Measurements from ENCODE around the gene SLC52A3.
A peak's percentile ranks its signal among the peaks of the same experiment; 100 is the strongest.

SLC52A3 gene

DNA sequence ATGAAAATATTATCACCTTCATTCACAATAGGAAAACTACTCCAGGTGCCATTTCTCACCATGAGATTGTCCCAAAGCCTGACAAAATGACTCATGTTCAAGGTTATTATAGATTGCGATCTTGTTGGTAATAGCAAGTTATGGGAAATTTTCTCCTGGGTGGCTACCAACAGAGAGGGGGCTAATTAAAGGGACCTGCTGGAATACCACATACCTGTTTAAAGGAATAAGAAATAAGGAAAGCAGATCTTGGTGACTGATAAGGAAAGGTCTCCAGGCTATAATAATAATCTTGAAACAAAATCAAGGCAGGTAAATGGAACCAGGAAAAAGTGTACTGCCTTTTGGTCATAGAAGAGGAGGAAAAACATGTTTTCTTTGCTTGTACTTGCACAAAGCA is 1.4 kb downstream of the SLC52A3 start:
- no peak for DNase-seq (ENCODE audit: low read depth in 3 of 3)

- DNase-seq (ENCODE audit: low read depth in 3 of 3): no peak
These were observed 4.0 kb downstream of the SLC52A3 start for GRCh38 chr20:764255-764654.

DNA sequence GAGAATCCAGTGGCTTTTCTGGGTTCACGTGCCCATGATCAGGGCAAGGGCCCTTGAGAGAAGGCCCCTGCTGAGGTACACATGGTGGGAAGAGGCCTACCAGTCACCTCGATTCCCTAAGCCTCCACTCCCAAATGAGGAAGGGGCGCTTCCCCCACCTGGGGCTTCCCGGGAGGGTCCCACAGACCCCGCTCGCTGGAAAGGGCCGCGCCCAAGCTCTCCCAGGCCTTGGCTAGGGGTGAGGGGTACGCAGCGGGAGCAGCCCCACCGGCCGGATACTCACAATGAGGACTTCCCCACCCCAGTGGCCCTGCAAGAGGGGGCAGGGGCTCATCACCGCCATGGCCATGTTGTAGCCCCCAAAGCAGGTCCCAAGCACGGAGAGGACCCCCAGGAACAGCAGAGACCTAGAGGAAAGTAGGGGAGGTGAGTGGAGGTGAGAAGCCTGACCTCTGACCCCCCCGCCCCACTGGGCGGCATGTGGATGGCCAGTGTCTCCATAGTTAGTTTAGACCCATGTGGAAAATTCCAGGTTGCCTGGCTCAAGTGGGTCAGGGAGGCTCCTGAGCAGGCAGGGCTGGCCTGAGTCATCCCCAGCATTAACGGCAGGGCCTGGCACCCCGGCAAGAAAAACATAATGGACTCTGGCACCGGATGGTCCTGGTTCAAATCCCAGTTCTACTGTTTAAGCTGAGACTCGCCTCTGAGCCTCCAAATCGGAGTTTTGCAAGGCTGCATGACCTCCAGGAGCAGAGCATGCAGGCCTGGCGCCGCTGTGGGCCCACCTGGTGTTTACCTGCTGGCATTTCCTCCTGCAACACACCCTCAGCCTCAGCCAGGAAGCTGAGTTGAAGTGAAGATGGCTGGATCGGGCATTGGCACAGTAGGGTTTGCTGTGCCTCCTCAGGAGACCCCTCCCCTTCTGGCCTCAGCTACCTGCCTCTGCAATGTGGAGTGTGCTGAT is 6.6 kb downstream of the SLC52A3 start:
- DNase-seq (ENCODE audit: low read depth in 3 of 3): no peak

GRCh38 chr20:760751-761417 is 7.4 kb downstream of the SLC52A3 start:
- DNase-seq (ENCODE audit: low read depth in 3 of 3): peak; percentile 12 to 22 (median 19)

GRCh38 chr20:757506-757905 is 10.8 kb downstream of the SLC52A3 start:
- no peak for DNase-seq (ENCODE audit: low read depth in 3 of 3)

- no peak for DNase-seq (ENCODE audit: low read depth in 3 of 3)
These were observed 12.4 kb downstream of the SLC52A3 start for GRCh38 chr20:755941-756340.

DNA sequence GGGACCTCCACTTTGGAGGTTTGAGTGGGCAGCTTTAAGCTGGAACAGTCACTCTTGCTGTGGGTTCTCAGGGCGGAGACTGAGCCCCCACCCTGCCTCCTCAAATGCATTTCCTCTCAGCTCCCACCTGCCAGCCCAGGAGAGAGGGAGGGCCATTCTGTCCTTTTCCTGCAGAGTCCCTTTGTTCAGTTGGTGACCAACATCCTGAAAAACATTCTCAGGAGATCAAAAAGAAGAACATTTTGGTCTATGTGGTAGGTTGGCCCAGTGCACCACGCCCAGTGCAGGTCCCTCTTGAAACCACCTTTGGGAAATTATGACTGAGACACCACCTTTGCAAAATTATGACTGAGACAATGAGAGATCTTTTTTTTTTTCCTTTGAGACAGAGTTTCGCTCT is 13.4 kb downstream of the SLC52A3 start:
- DNase-seq (ENCODE audit: low read depth in 3 of 3): no peak

DNA sequence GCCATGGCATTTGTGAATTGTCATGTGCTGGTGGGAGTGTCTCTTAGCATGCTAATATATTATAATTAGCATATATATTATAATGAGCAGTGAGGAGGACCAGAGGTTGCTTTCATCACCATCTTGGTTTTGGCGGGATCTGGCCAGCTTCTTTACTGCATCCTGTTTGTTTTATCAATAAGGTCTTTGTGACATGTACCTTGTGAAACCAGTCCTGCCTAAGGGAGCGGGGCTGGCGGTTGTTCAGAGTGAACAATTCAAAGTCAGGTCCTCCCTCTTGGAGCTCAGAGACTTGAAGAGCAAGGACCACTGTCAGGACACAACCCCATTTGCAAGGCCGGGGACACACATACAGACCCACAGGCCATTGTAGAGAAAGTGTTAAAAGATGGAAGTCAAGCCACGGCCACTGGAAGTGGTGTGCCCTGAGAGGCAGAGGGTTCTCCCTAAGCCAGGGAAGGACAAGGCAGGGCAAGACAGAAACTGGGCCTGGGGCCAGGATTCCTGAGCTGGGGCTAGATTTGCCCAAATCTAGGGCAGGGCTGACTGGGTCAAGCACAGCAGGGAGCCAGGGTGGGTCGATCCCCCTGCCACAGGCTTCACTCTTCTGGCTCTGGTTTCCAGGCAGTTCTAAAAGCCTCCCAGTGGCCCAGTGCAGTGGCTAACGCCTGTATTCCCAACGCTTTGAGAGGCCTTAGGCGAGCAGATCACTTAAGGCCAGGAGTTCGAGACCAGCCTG is 14.2 kb downstream of the SLC52A3 start:
- DNase-seq (ENCODE audit: low read depth in 3 of 3): no peak

GRCh38 chr20:753136-753535 is 15.2 kb downstream of the SLC52A3 start:
- DNase-seq (ENCODE audit: low read depth in 3 of 3): no peak

- no peak for DNase-seq (ENCODE audit: low read depth in 3 of 3)
These were observed 16.0 kb downstream of the SLC52A3 start for GRCh38 chr20:752291-752690.

GRCh38 chr20:751761-752160 is 16.5 kb downstream of the SLC52A3 start:
- no peak for DNase-seq (ENCODE audit: low read depth in 3 of 3)

DNA sequence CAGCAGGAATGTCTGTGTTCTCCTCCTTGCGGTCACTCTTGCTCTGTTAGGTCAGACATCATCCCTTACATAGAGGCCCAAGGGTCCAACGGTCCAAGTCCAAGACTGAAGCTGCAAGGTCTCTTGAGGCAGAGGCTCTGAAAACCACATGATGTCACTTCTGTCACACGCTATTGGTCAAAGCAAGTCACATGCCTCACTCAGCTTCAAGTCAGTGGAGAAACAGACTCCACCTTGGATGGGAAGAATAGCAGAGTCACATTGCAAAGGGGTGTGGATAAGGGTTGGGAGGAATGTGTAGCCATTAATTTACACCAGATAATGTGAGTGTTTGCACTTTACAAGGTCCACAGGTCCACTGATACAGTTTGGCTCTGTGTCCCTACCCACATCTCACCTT is 17.5 kb downstream of the SLC52A3 start:
- no peak for DNase-seq (ENCODE audit: low read depth in 3 of 3)

DNA sequence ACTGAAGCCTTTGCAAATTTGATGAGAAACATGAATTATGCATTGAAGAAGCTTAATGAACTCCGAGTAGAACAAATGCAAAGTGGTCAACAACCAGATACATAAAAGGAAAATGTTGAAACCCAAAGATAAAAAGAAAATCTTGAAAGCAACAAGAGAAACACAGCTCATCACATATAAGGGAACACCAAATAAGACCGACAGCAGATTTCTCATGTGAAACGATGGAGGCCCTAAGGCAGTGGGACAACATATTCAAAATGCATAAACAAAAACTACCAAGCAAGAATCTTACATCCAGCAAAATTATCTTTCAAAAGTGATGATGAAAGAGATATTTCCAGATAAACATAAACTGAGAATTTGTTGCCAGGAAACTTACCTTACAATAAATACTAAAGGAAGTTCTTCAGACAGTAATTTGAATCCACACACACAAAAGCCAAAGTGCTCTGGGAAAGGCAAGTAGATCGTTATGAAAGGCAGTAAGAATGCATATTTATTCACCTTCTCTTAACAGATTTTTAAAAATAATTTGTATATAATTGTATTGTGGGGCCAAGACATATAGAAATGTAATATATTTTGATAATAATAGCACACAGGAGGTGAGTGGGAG is 22.5 kb downstream of the SLC52A3 start:
- no peak for DNase-seq (ENCODE audit: low read depth in 3 of 3)

DNA sequence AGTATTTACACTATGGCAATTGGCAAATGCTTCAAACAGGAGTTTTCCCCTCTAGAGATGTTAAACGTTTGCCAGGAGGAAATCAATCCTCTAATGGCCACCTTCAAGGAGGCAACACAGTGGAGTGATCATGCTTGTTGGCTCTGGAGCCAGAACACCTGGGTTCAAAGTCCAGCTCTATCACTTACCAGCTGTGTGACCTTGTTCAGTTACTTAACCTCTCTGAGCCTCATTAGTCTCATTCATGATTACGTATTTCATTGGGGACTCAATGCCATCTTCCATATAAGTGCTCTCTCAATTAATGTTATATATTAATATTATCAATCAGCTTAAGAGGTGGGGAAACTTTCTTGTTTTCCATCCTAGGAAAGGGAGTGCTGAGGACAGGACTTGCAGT is 26.1 kb downstream of the SLC52A3 start:
- no peak for DNase-seq (ENCODE audit: low read depth in 3 of 3)

DNA sequence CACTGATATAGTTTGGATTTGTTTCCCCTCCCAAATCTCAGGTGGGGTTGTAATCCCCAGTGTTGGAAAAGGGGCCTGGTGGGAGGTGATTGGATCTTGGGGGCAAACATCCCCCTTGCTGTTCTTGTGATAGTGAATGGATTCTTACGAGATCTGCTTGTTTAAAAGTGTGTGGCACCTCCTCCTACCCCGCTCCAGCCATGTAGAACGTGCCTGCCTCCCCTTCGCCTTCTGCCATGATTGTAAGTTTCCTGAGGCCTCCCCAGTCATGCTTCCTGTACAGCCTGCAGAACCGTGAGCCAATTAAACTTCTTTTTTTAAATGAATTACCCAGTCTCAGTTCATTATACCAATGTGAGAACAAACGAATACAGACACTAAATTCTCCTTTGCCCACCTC is 26.7 kb downstream of the SLC52A3 start:
- no peak for DNase-seq (ENCODE audit: low read depth in 3 of 3)

GRCh38 chr20:740162-740561 is 28.1 kb downstream of the SLC52A3 start:
- no peak for DNase-seq (ENCODE audit: low read depth in 3 of 3)

DNA sequence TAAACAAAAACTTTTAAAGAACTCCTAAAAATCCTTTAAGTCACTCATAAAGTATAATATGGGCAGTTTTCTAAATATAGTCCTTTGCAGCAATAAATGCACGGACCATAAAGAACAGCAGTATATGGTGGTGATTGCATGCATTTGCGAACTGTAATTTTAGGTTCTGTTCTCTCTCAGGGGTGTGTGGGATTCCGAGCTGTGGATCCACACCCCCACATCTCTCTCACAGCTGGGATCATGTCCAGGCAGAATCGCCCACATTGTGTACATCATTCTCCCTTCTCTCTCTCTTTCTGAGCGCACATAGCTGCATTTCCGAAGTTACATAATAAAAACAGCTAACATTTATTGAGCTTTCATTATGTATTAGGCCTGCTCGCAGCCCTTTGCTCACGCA is 28.6 kb downstream of the SLC52A3 start:
- no peak for DNase-seq (ENCODE audit: low read depth in 3 of 3)

DNA sequence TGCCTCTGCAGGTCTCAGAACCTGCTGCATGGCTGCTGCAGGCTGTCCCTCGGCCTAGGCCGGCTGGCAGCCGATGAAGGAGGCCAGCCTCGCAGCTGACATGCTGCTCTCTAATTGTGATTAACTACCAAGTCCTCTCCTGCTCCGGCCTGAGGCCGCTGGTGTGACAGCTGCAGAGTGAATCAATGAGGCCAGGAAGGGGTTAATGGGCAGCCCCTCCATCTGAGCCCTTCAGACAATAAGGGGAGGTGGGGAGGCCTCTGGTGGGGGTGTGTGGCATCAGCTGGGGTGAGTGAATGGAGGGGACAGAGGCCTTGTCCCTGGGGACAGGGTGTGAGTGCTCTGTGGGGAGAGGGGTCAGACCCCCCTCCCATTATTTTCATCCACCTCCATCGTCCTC is 34.4 kb downstream of the SLC52A3 start:
- DNase-seq (ENCODE audit: low read depth in 3 of 3): no peak

DNA sequence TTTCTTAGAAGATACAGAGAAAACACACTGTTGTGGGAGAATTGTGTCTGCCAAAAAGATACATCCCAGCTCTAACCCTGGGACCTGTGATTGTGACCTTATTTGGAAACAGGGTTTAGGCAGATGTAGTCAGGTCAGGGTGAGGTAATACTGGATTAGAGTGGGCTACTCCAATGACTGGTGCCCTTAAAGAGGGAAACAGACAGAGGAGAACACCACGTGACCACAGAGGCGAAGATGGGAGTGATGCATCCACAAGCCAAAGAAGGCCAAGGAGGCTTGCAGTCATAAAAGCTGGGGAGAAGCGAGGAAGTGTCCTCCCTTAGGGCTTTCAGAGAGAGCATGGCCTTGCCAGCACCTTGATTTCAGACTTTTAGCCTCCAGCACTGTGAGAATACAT is 35.6 kb downstream of the SLC52A3 start:
- no peak for DNase-seq (ENCODE audit: low read depth in 3 of 3)

- no peak for DNase-seq (ENCODE audit: low read depth in 3 of 3)
These were observed 36.3 kb downstream of the SLC52A3 start for GRCh38 chr20:731891-732560.

GRCh38 chr20:730005-730404 is 38.3 kb downstream of the SLC52A3 start:
- DNase-seq (ENCODE audit: low read depth in 3 of 3): no peak

All from stimulated activated CD4-positive, alpha-beta T cell treated with anti-CD3 and anti-CD28 coated beads, TNF-alpha, amount 100 ng/mL, for 48 hours (primary cell).